ENCODE measurements around the gene SH2D4B. TPM values are rescaled to one million over a fixed set of nuclear protein-coding genes. Genes with fewer than 3 reads are reported as not detected.

The SH2D4B gene
- total RNA-seq, 1 experiment from 2014 or later = not detected

DNA sequence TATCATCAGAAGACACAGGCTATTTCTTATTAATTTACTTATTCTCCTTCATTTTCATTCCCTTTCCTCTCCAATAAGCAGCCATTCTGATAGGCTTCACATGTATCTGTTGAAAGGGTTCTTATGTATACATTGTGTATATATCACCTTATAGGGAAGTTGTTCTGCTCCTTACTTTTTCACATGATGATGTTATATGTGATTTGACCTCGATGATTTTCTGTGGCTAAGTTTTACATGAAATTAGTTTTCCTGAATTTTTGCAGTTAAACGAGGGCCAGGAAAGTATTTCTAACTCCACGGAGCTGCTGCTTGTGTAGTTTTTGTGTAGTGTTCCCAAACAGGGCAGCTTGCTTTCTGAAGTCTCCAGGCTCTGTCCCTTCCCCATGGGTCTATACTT, 84.5 kb downstream of the SH2D4B start:
- no peaks in the 10 kb centered on the region for H3K9me3 ChIP-seq (ENCODE audit: low read length)
- no peak overlapping the region for H3K4me2 ChIP-seq (ENCODE audit: low read length)
- no peaks in the 10 kb centered on the region for H4K20me1 ChIP-seq (ENCODE audit: low read length)
- ChIA-PET CTCF (no interaction called here), POLR2A (ENCODE audit: unreplicated experiment) (no interaction called here)
- no peaks in the 10 kb centered on the region for H3K36me3 ChIP-seq (ENCODE audit: low read depth, low read length)
- H3K9ac ChIP-seq (ENCODE audit: low read length) = no peak overlapping the region
- H3K27me3 ChIP-seq (ENCODE audit: low read length) = no peaks in the 10 kb centered on the region
- intact Hi-C loops (cut with micrococcal nuclease) = no loop called here
- H3K27ac ChIP-seq (ENCODE audit: low read length) = no peak overlapping the region
- no peaks in the 10 kb centered on the region for H3K9me2 ChIP-seq (replicated peaks; ENCODE audit: low read length)
- no peak overlapping the region for H2AFZ ChIP-seq (ENCODE audit: low read length)
- no peaks in the 10 kb centered on the region for H3K4me1 ChIP-seq (ENCODE audit: insufficient read depth, low read length)
- no peak overlapping the region for H3K4me3 ChIP-seq (ENCODE audit: low read length)
- ATAC-seq (no peak), DNase-seq (no peak)
- H3F3A ChIP-seq (ENCODE audit: low read length, unreplicated experiment) = no peaks in the 10 kb centered on the region
- BruUV-seq (replicated peaks) = no TSS peak
- no peaks in the 10 kb centered on the region for H3K79me2 ChIP-seq (ENCODE audit: low read length)
- TF ChIP-seq EZH2 (IDR thresholded peaks at IDR 0.05; ENCODE audit: low read length, unreplicated experiment) (no peak), EZH2phosphoT487 (IDR thresholded peaks at IDR 0.05; ENCODE audit: borderline replicate concordance, low read length) (no peak)
- TF ChIP-seq, protein P1, sequence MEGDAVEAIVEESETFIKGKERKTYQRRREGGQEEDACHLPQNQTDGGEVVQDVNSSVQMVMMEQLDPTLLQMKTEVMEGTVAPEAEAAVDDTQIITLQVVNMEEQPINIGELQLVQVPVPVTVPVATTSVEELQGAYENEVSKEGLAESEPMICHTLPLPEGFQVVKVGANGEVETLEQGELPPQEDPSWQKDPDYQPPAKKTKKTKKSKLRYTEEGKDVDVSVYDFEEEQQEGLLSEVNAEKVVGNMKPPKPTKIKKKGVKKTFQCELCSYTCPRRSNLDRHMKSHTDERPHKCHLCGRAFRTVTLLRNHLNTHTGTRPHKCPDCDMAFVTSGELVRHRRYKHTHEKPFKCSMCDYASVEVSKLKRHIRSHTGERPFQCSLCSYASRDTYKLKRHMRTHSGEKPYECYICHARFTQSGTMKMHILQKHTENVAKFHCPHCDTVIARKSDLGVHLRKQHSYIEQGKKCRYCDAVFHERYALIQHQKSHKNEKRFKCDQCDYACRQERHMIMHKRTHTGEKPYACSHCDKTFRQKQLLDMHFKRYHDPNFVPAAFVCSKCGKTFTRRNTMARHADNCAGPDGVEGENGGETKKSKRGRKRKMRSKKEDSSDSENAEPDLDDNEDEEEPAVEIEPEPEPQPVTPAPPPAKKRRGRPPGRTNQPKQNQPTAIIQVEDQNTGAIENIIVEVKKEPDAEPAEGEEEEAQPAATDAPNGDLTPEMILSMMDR (conservative IDR thresholded peaks at IDR 0.05; ENCODE audit: low read depth, low read length) = no peak

DNA sequence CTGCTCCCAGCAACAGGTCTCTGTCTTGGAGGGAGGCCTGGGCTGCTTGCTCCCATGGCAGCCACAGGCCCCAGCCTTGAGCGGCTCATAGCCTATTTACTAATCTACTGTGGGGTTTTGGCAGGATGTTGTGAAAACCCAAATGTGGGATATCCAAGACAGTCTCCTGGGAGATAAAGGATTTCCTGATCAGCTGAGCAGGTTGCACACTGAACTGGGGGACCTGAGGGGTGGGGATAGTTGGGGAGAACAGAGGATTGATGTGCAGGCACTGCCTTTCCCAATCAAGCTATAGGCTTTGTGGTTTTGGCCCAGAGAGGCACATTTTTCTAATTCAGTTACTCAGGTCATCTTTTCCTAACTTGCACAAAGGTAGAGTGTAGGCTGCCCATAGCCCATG, 92.6 kb downstream of the SH2D4B start:
- Histone ChIP-seq H3K9me2 (replicated peaks; ENCODE audit: low read length) (no peaks in the 10 kb centered on the region), H3F3A (ENCODE audit: low read length, unreplicated experiment) (no peaks in the 10 kb centered on the region), H3K4me3 (ENCODE audit: low read length) (no peak overlapping the region), H3K4me2 (ENCODE audit: low read length) (no peak overlapping the region), H3K27ac (ENCODE audit: low read length) (no peak overlapping the region), H4K20me1 (ENCODE audit: low read length) (no peaks in the 10 kb centered on the region), H3K4me1 (ENCODE audit: insufficient read depth, low read length) (no peaks in the 10 kb centered on the region), H3K36me3 (ENCODE audit: low read depth, low read length) (no peaks in the 10 kb centered on the region), H3K9me3 (ENCODE audit: low read length) (no peaks in the 10 kb centered on the region), H3K9ac (ENCODE audit: low read length) (no peak overlapping the region), H3K27me3 (ENCODE audit: low read length) (no peaks in the 10 kb centered on the region), H2AFZ (ENCODE audit: low read length) (no peak overlapping the region), H3K79me2 (ENCODE audit: low read length) (no peaks in the 10 kb centered on the region)
- DNase-seq = no peak
- CTCF ChIA-PET = no interaction called here
- intact Hi-C loops (cut with micrococcal nuclease) = no loop called here
- no TSS peak for BruUV-seq (replicated peaks)
- no peak for ATAC-seq
- POLR2A ChIA-PET (ENCODE audit: unreplicated experiment) = no interaction called here
- TF ChIP-seq, protein P1 (conservative IDR thresholded peaks at IDR 0.05; ENCODE audit: low read depth, low read length) = no peak
- TF ChIP-seq EZH2phosphoT487 (IDR thresholded peaks at IDR 0.05; ENCODE audit: borderline replicate concordance, low read length) (no peak), EZH2 (IDR thresholded peaks at IDR 0.05; ENCODE audit: low read length, unreplicated experiment) (no peak)

DNA sequence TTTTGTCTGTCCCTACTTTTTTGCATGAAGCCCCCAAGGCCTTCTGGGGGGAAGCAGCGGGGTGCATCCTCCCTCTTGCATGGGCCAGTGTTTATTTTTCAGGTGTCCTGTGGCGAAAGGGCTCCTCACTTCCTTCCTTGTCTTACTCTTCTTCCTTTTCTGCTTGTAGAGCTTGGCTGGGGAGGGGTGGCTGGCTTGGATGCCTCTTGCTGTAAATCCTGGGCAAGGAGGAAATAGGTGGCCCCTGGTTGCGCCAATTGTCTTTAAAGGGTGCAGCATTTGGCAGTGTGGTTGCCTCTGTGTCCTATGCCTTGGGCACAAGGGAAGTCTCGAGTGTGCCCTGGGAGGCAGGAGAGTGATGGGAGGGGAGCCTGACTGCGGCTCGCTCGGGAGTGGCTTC, 95.0 kb downstream of the SH2D4B start:
- ATAC-seq = no peak
- Histone ChIP-seq H3K9ac (ENCODE audit: low read length) (no peak overlapping the region), H3K4me3 (ENCODE audit: low read length) (no peak overlapping the region), H3K27ac (ENCODE audit: low read length) (no peak overlapping the region), H3K4me2 (ENCODE audit: low read length) (no peak overlapping the region), H4K20me1 (ENCODE audit: low read length) (no peaks in the 10 kb centered on the region), H2AFZ (ENCODE audit: low read length) (no peak overlapping the region), H3K9me3 (ENCODE audit: low read length) (no peaks in the 10 kb centered on the region), H3K27me3 (ENCODE audit: low read length) (no peaks in the 10 kb centered on the region), H3K9me2 (replicated peaks; ENCODE audit: low read length) (no peaks in the 10 kb centered on the region), H3K4me1 (ENCODE audit: insufficient read depth, low read length) (no peaks in the 10 kb centered on the region), H3F3A (ENCODE audit: low read length, unreplicated experiment) (no peaks in the 10 kb centered on the region), H3K36me3 (ENCODE audit: low read depth, low read length) (no peaks in the 10 kb centered on the region), H3K79me2 (ENCODE audit: low read length) (no peaks in the 10 kb centered on the region)
- no peak for DNase-seq
- no TSS peak for BruUV-seq (replicated peaks)
- TF ChIP-seq EZH2 (IDR thresholded peaks at IDR 0.05; ENCODE audit: low read length, unreplicated experiment) (no peak), EZH2phosphoT487 (IDR thresholded peaks at IDR 0.05; ENCODE audit: borderline replicate concordance, low read length) (no peak)
- TF ChIP-seq, protein P1 (conservative IDR thresholded peaks at IDR 0.05; ENCODE audit: low read depth, low read length) = no peak
- intact Hi-C loops (cut with micrococcal nuclease) = no loop called here
- ChIA-PET POLR2A (ENCODE audit: unreplicated experiment) (no interaction called here), CTCF (no interaction called here)

Measured in PC-3 (cell line).